ENCODE results near the gene CNTN4. TPM values are rescaled to one million over a fixed set of nuclear protein-coding genes. Genes with fewer than 3 reads are reported as not detected.

The CNTN4 gene
- total RNA-seq, 1 donor from 2014 or later: 16.5 TPM

GRCh38 chr3:2554656-2555055 is 456.0 kb downstream of the CNTN4 start:
- TF ChIP-seq CTCF (IDR thresholded peaks at IDR 0.05; ENCODE audit: insufficient read depth, low read length, poor library complexity, severe bottlenecking): no peak
- Histone ChIP-seq H3K4me3 (ENCODE audit: low read depth, low read length) (no peak overlapping the region), H3K27me3 (ENCODE audit: control insufficient read depth, insufficient read depth, low read length) (no peaks in the 10 kb centered on the region), H3K36me3 (ENCODE audit: control insufficient read depth, insufficient read depth, low read length) (no peaks in the 10 kb centered on the region)
- DNase-seq (ENCODE audit: low read depth): no peak

- TF ChIP-seq CTCF (IDR thresholded peaks at IDR 0.05; ENCODE audit: insufficient read depth, low read length, poor library complexity, severe bottlenecking): no peak
Measured at GRCh38 chr3:2558796-2559195, 460.1 kb downstream of the CNTN4 start.

GRCh38 chr3:2567451-2567850 is 468.8 kb downstream of the CNTN4 start:
- DNase-seq (ENCODE audit: low read depth): no peak
- TF ChIP-seq CTCF (IDR thresholded peaks at IDR 0.05; ENCODE audit: insufficient read depth, low read length, poor library complexity, severe bottlenecking): no peak
- H3K27me3 ChIP-seq (ENCODE audit: control insufficient read depth, insufficient read depth, low read length): no peaks in the 10 kb centered on the region
- H3K4me3 ChIP-seq (ENCODE audit: low read depth, low read length): no peak overlapping the region
- no peaks in the 10 kb centered on the region for H3K36me3 ChIP-seq (ENCODE audit: control insufficient read depth, insufficient read depth, low read length)

More at GRCh38 chr3:2558796-2559195, 460.1 kb downstream of the CNTN4 start:
- DNase-seq (ENCODE audit: low read depth): no peak
- Histone ChIP-seq H3K4me3 (ENCODE audit: low read depth, low read length) (no peak overlapping the region), H3K27me3 (ENCODE audit: control insufficient read depth, insufficient read depth, low read length) (no peaks in the 10 kb centered on the region), H3K36me3 (ENCODE audit: control insufficient read depth, insufficient read depth, low read length) (no peaks in the 10 kb centered on the region)

GRCh38 chr3:2568156-2568555 is 469.5 kb downstream of the CNTN4 start:
- no peak for DNase-seq (ENCODE audit: low read depth)
- no peaks in the 10 kb centered on the region for H3K36me3 ChIP-seq (ENCODE audit: control insufficient read depth, insufficient read depth, low read length)
- no peak for TF ChIP-seq CTCF (IDR thresholded peaks at IDR 0.05; ENCODE audit: insufficient read depth, low read length, poor library complexity, severe bottlenecking)
- no peak overlapping the region for H3K4me3 ChIP-seq (ENCODE audit: low read depth, low read length)
- H3K27me3 ChIP-seq (ENCODE audit: control insufficient read depth, insufficient read depth, low read length): no peaks in the 10 kb centered on the region

- no peak for DNase-seq (ENCODE audit: low read depth)
- Histone ChIP-seq H3K27me3 (ENCODE audit: control insufficient read depth, insufficient read depth, low read length) (no peaks in the 10 kb centered on the region), H3K36me3 (ENCODE audit: control insufficient read depth, insufficient read depth, low read length) (no peaks in the 10 kb centered on the region), H3K4me3 (ENCODE audit: low read depth, low read length) (no peak overlapping the region)
- no peak for TF ChIP-seq CTCF (IDR thresholded peaks at IDR 0.05; ENCODE audit: insufficient read depth, low read length, poor library complexity, severe bottlenecking)
Measured at GRCh38 chr3:2568929-2569328, 470.3 kb downstream of the CNTN4 start.

GRCh38 chr3:2577571-2577970 is 478.9 kb downstream of the CNTN4 start:
- DNase-seq (ENCODE audit: low read depth): no peak
- H3K27me3 ChIP-seq (ENCODE audit: control insufficient read depth, insufficient read depth, low read length): no peaks in the 10 kb centered on the region
- TF ChIP-seq CTCF (IDR thresholded peaks at IDR 0.05; ENCODE audit: insufficient read depth, low read length, poor library complexity, severe bottlenecking): no peak
- H3K36me3 ChIP-seq (ENCODE audit: control insufficient read depth, insufficient read depth, low read length): no peaks in the 10 kb centered on the region
- H3K4me3 ChIP-seq (ENCODE audit: low read depth, low read length): no peak overlapping the region

All from kidney epithelial cell (primary cell).